HEK293 (cell line): ENCODE results near the gene TCF7L2.

Experiments used
- CTCF ChIA-PET: fragments of 350-600 bp; formaldehyde crosslinking; extraction: SDS; loops from one replicate; lab custom pipeline; 2021; ENCODE audit warnings: antibody characterized with exemption; lab: Yijun Ruan, JAX
- POLR2A ChIA-PET: fragments of 300-600 bp; formaldehyde crosslinking; extraction: SDS; loops from one replicate; lab custom pipeline; 2020; ENCODE audit warnings: antibody characterized with exemption, inconsistent platforms; lab: Yijun Ruan, JAX
- H3K27ac ChIP-seq: fragments of 200-500 bp; sonication (Bioruptor generic); 2 replicates; pipeline ENCODE4 v1.5.1; 2014; ENCODE audit warnings: low read depth, low read length, control low read depth, inconsistent platforms; ENCODE audit errors: extremely low read depth
- H3K36me3 ChIP-seq, 2 experiments: fragments of 200-500 bp in 1 of 2; sonication (Bioruptor generic) in 1 of 2; 1 replicate in 1 of 2; 2 replicates in 1 of 2; pipeline ENCODE4 v1.5.1; 2014 to 2017; ENCODE audit warnings: inconsistent platforms in 2 of 2, low read length in 2 of 2; ENCODE audit not compliant: control insufficient read depth in 2 of 2, insufficient read depth in 1 of 2
- H3K4me1 ChIP-seq: fragments of 200-500 bp; sonication (Bioruptor generic); 2 replicates; pipeline ENCODE4 v1.5.1; 2014; ENCODE audit warnings: mild to moderate bottlenecking, low read length, inconsistent platforms; ENCODE audit not compliant: control insufficient read depth, insufficient read depth
- H3K4me3 ChIP-seq: 2 replicates; pipeline ENCODE4 v1.5.1; 2011; ENCODE audit warnings: low read depth, mild to moderate bottlenecking, control low read depth, low read length, moderate library complexity
- H3K9me3 ChIP-seq: fragments of 200-500 bp; sonication (Bioruptor generic); 2 replicates; pipeline ENCODE4 v1.5.1; 2014; ENCODE audit warnings: low read depth, low read length, inconsistent platforms; ENCODE audit not compliant: control insufficient read depth, insufficient read depth
- HOXA7 ChIP-seq: sonication (generic); formaldehyde crosslinking; IDR thresholded peaks from 2 replicates; pipeline ENCODE4 v1.8.1; 2022; ENCODE audit warnings: missing genetic modification reagents, borderline replicate concordance
- HOXC10 ChIP-seq: sonication (generic); formaldehyde crosslinking; IDR thresholded peaks from 2 replicates; pipeline ENCODE4 v1.8.1; 2023; ENCODE audit warnings: mild to moderate bottlenecking, missing genetic modification reagents
- IKZF3 ChIP-seq: fragments of 450-650 bp; IDR thresholded peaks from 2 replicates; pipeline ENCODE4 v1.5.0; 2018; ENCODE audit warnings: missing biosample characterization, mild to moderate bottlenecking, missing genetic modification characterization, moderate library complexity
- REPIN1 ChIP-seq: fragments of 450-650 bp; formaldehyde crosslinking; IDR thresholded peaks from 2 replicates; pipeline ENCODE4 v1.5.1; 2017; ENCODE audit warnings: missing biosample characterization, missing genetic modification characterization, low read depth
- REST ChIP-seq: fragments of 450-650 bp; formaldehyde crosslinking; IDR thresholded peaks from 2 replicates; pipeline ENCODE4 v1.5.1; 2016; ENCODE audit warnings: missing biosample characterization, missing genetic modification characterization
- SCRT1 ChIP-seq: fragments of 450-650 bp; formaldehyde crosslinking; IDR thresholded peaks from 2 replicates; pipeline ENCODE4 v1.5.1; 2016; ENCODE audit warnings: missing biosample characterization, missing genetic modification characterization, borderline replicate concordance
- SCRT2 ChIP-seq: fragments of 450-650 bp; formaldehyde crosslinking; IDR thresholded peaks from 2 replicates; pipeline ENCODE4 v1.5.1; 2016; ENCODE audit warnings: missing biosample characterization, missing genetic modification characterization
- ZBTB1 ChIP-seq: fragments of 450-650 bp; formaldehyde crosslinking; IDR thresholded peaks from 2 replicates; pipeline ENCODE4 v1.5.1; 2016; ENCODE audit warnings: missing biosample characterization, missing genetic modification characterization
- ZBTB21 ChIP-seq: fragments of 450-650 bp; formaldehyde crosslinking; IDR thresholded peaks from 2 replicates; pipeline ENCODE4 v1.5.1; 2017; ENCODE audit warnings: missing biosample characterization, missing genetic modification characterization
- ZBTB48 ChIP-seq: fragments of 450-650 bp; formaldehyde crosslinking; IDR thresholded peaks from 2 replicates; pipeline ENCODE4 v1.5.1; 2016; ENCODE audit warnings: missing biosample characterization, missing genetic modification characterization
- ZFP3 ChIP-seq: fragments of 450-650 bp; formaldehyde crosslinking; IDR thresholded peaks from 2 replicates; pipeline ENCODE4 v1.5.1; 2016; ENCODE audit warnings: low read depth, missing biosample characterization, missing genetic modification characterization
- ZFP41 ChIP-seq: fragments of 450-650 bp; formaldehyde crosslinking; IDR thresholded peaks from 2 replicates; pipeline ENCODE4 v1.5.1; 2016; ENCODE audit warnings: missing biosample characterization, missing genetic modification characterization, borderline replicate concordance
- ZNF112 ChIP-seq: fragments of 450-650 bp; formaldehyde crosslinking; IDR thresholded peaks from 2 replicates; pipeline ENCODE4 v1.5.0; 2017; ENCODE audit warnings: missing biosample characterization, missing genetic modification characterization
- ZNF132 ChIP-seq: fragments of 450-650 bp; formaldehyde crosslinking; IDR thresholded peaks from 2 replicates; pipeline ENCODE4 v1.5.1; 2017; ENCODE audit warnings: missing biosample characterization, missing genetic modification characterization, borderline replicate concordance
- ZNF140 ChIP-seq: fragments of 450-650 bp; formaldehyde crosslinking; IDR thresholded peaks from 2 replicates; pipeline ENCODE4 v1.5.1; 2016; ENCODE audit warnings: missing biosample characterization, missing genetic modification characterization
- ZNF2 ChIP-seq: fragments of 450-650 bp; formaldehyde crosslinking; IDR thresholded peaks from 2 replicates; pipeline ENCODE4 v1.5.1; 2016; ENCODE audit warnings: missing biosample characterization, missing genetic modification characterization
- ZNF223 ChIP-seq: fragments of 450-650 bp; formaldehyde crosslinking; IDR thresholded peaks from 2 replicates; pipeline ENCODE4 v1.5.1; 2016; ENCODE audit warnings: missing biosample characterization, missing genetic modification characterization
- ZNF239 ChIP-seq: fragments of 450-650 bp; formaldehyde crosslinking; IDR thresholded peaks from 2 replicates; pipeline ENCODE4 v1.5.1; 2016; ENCODE audit warnings: missing biosample characterization, missing genetic modification characterization
- ZNF292 ChIP-seq: fragments of 450-650 bp; formaldehyde crosslinking; IDR thresholded peaks from 2 replicates; pipeline ENCODE4 v1.5.1; 2016; ENCODE audit warnings: low read depth, missing biosample characterization, missing genetic modification characterization, borderline replicate concordance
- ZNF354C ChIP-seq: fragments of 450-650 bp; formaldehyde crosslinking; IDR thresholded peaks from 2 replicates; pipeline ENCODE4 v1.5.1; 2016; ENCODE audit warnings: missing biosample characterization, missing genetic modification characterization, low read depth, borderline replicate concordance
- ZNF37A ChIP-seq: fragments of 450-650 bp; IDR thresholded peaks from 2 replicates; pipeline ENCODE4 v1.5.1; 2018; ENCODE audit warnings: missing biosample characterization, missing genetic modification characterization
- ZNF521 ChIP-seq: fragments of 450-650 bp; formaldehyde crosslinking; IDR thresholded peaks from 2 replicates; pipeline ENCODE4 v1.5.1; 2017; ENCODE audit warnings: missing biosample characterization, mild to moderate bottlenecking, missing genetic modification characterization
- ZNF549 ChIP-seq: fragments of 450-650 bp; IDR thresholded peaks from 2 replicates; pipeline ENCODE4 v1.5.1; 2018; ENCODE audit warnings: missing biosample characterization, missing genetic modification characterization, mild to moderate bottlenecking, inconsistent platforms, moderate library complexity
- ZNF660 ChIP-seq: fragments of 450-650 bp; IDR thresholded peaks from 2 replicates; pipeline ENCODE4 v1.5.1; 2018; ENCODE audit warnings: missing biosample characterization, mild to moderate bottlenecking, missing genetic modification characterization
- ZNF701 ChIP-seq: fragments of 450-650 bp; formaldehyde crosslinking; IDR thresholded peaks from 2 replicates; pipeline ENCODE4 v1.5.1; 2016; ENCODE audit warnings: missing biosample characterization, missing genetic modification characterization
- ZNF76 ChIP-seq: fragments of 450-650 bp; formaldehyde crosslinking; IDR thresholded peaks from 2 replicates; pipeline ENCODE4; 2016; ENCODE audit warnings: low read depth, missing biosample characterization, missing genetic modification characterization, borderline replicate concordance
- ZNF830 ChIP-seq: fragments of 450-650 bp; IDR thresholded peaks from 2 replicates; pipeline ENCODE4 v1.5.0; 2018; ENCODE audit warnings: missing biosample characterization, missing genetic modification characterization, low read depth, mild to moderate bottlenecking, moderate library complexity
- ZNF843 ChIP-seq: fragments of 450-650 bp; formaldehyde crosslinking; IDR thresholded peaks from 2 replicates; pipeline ENCODE4 v1.5.1; 2016; ENCODE audit warnings: missing biosample characterization, missing genetic modification characterization
- ZSCAN4 ChIP-seq: fragments of 450-650 bp; formaldehyde crosslinking; IDR thresholded peaks from 2 replicates; pipeline ENCODE4 v1.5.1; 2017; ENCODE audit warnings: missing biosample characterization, missing genetic modification characterization

Gene TCF7L2

GRCh38 chr10:113089551-113089950 is 139.5 kb downstream of the TCF7L2 start (continued):
- TF ChIP-seq ZNF76 (tag by site-specific recombination), result no peak
- no peak for TF ChIP-seq HOXA7 (CRISPR knock-in tag)
- no peak for TF ChIP-seq ZNF223
- TF ChIP-seq ZBTB21, result no peak
- no peak for TF ChIP-seq ZNF292 (tag by site-specific recombination)

- TF ChIP-seq IKZF3 (tag by site-specific recombination) (no peak), REPIN1 (tag by site-specific recombination) (no peak)
- no peak overlapping the region for H3K27ac ChIP-seq
- H3K9me3 ChIP-seq, result no peaks in the 10 kb centered on the region
- ChIA-PET CTCF (interaction anchor here (0.6 kb wide), 1 partner anchor 19 kb away, joined by 3 read pairs; no protein-coding TSS in a partner anchor), POLR2A (no interaction called here)
- peaks cover 15% of the 10 kb centered on the region for H3K4me1 ChIP-seq
- H3K4me3 ChIP-seq, result no peak overlapping the region
- no peaks in the 10 kb centered on the region; a peak in 1 of 3 replicates for H3K36me3 ChIP-seq
Observed at GRCh38 chr10:113091920-113092319, 141.9 kb downstream of the TCF7L2 start.

GRCh38 chr10:113093188-113094113 is 143.4 kb downstream of the TCF7L2 start:
- Histone ChIP-seq H3K4me3 (no peak overlapping the region), H3K27ac (peak overlapping the region; percentile 40; the same call in 1 of the 2 replicates), H3K36me3 (no peaks in the 10 kb centered on the region; a peak in 1 of 3 replicates), H3K9me3 (no peaks in the 10 kb centered on the region), H3K4me1 (peaks cover 12% of the 10 kb centered on the region)
- CTCF ChIA-PET, result interaction anchor here (0.6 to 0.7 kb wide), 2 partner anchors 27 to 32 kb away, joined by 3 to 8 read pairs; no protein-coding TSS in a partner anchor
- POLR2A ChIA-PET, result no interaction called here
- TF ChIP-seq ZNF37A (tag by site-specific recombination) (no peak), ZNF354C (tag by site-specific recombination) (no peak), ZNF549 (tag by site-specific recombination) (no peak), REST (no peak), ZNF660 (tag by site-specific recombination) (peak; percentile 65; the same call in 1 of the 2 replicates), ZNF140 (tag by site-specific recombination) (no peak), ZNF239 (no peak), ZNF701 (tag by site-specific recombination) (no peak), ZNF843 (tag by site-specific recombination) (peak; percentile 93), ZFP41 (tag by site-specific recombination) (no peak), HOXA7 (CRISPR knock-in tag) (no peak), ZNF2 (no peak), ZNF112 (tag by site-specific recombination) (no peak), ZBTB1 (tag by site-specific recombination) (no peak), ZNF830 (no peak), ZNF132 (no peak), HOXC10 (CRISPR knock-in tag) (no peak), ZBTB48 (tag by site-specific recombination) (0 out of 2 replicates have a peak, but pooled peaks have one; percentile 36), SCRT1 (tag by site-specific recombination) (no peak), ZNF521 (tag by site-specific recombination) (no peak), SCRT2 (tag by site-specific recombination) (no peak), ZSCAN4 (no peak), ZFP3 (tag by site-specific recombination) (no peak)
